Measurements from ENCODE around the gene SMARCA5. TPM values are rescaled to one million over a fixed set of nuclear protein-coding genes. Genes with fewer than 3 reads are reported as not detected.
"Not testable (repeated sequence)": the region's sequence is repeated elsewhere in the genome, so short reads cannot be mapped to it uniquely, and the experiment has no call there.

Gene SMARCA5
- polyA plus RNA-seq, 1 donor = 46.3 TPM

DNA sequence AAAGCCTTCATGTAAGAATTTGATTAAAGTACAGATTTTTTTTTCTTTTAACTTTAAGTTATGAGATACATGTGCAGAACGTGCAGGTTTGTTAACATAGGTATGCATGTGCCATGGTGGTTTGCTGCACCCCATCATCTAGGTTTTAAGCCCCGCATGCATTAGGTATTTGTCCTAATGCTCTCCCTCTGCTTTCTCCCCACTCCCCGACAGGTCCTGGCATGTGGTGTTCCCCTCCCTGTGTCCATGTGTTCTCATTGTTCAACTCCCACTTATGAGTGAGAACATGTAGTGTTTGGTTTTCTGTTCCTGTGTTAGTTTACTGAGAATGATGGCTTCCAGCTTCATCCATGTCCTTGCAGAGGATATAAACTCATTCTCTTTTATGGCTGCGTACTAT is 14.5 kb downstream of the SMARCA5 start:
- no CpG with 5 or more reads among the region's 4 CpGs for WGBS (ENCODE audit: insufficient coverage, low lambda C conversion rate)

GRCh38 chr4:143531380-143531779 is 17.9 kb downstream of the SMARCA5 start:
- H3K4me1 ChIP-seq (ENCODE audit: control insufficient read depth, insufficient read depth, low read length) = no peaks in the 10 kb centered on the region
- H3K36me3 ChIP-seq (ENCODE audit: control insufficient read depth, insufficient read depth, low read length) = peaks cover 65% of the 10 kb centered on the region
- WGBS (ENCODE audit: insufficient coverage, low lambda C conversion rate) = no CpG with 5 or more reads among the region's 1 CpG
- H3K4me3 ChIP-seq (ENCODE audit: low read length) = no peak overlapping the region
- H3K9me3 ChIP-seq (ENCODE audit: control insufficient read depth, low read depth, low read length) = no peaks in the 10 kb centered on the region
- H3K27ac ChIP-seq (ENCODE audit: low read length) = no peak overlapping the region
- no peak for DNase-seq
- H3K27me3 ChIP-seq (ENCODE audit: control insufficient read depth, insufficient read depth, low read length) = no peaks in the 10 kb centered on the region

More for the DNA sequence above, 14.5 kb downstream of the SMARCA5 start:
- H3K27ac ChIP-seq (ENCODE audit: low read length); H3K27me3 ChIP-seq (ENCODE audit: control insufficient read depth, insufficient read depth, low read length); H3K4me1 ChIP-seq (ENCODE audit: control insufficient read depth, insufficient read depth, low read length); H3K4me3 ChIP-seq (ENCODE audit: low read length); DNase-seq; H3K9me3 ChIP-seq (ENCODE audit: control insufficient read depth, low read depth, low read length): not testable (repeated sequence)
- H3K36me3 ChIP-seq (ENCODE audit: control insufficient read depth, insufficient read depth, low read length) = peaks cover 56% of the 10 kb centered on the region

DNA sequence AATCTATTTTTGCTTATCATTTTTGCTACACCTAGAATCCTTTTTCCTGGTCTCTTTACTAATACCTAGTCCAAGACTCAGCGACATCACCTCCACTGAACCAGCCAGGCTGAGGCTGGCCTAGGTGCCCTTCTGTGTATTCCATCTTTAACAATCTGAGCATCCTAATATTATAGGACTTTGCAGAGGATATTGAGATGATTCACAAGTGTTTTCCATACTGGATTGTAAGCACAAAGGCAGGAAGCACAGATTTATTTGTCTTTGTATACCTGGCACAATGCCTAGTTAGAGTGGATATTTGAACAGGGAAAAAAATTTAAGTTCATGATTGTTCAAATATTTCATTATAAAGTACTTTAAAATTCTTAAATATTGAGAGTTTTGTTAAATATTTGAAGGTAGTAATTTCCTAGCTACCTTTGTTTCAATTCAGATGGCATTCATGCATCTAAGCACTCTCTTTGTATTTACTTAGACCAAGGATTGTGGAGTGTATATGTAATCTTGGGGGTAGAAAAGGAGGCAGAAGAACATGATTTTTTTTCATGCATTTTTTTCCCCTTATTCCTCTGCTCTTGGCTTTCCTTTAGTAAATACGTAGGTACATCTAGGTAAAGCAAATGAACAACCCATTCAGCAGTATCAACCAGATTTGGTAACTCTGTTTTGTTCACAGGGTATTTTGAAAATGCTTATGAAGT is 18.4 kb downstream of the SMARCA5 start:
- peaks cover 67% of the 10 kb centered on the region for H3K36me3 ChIP-seq (ENCODE audit: control insufficient read depth, insufficient read depth, low read length)
- DNase-seq = no peak
- no peaks in the 10 kb centered on the region for H3K27me3 ChIP-seq (ENCODE audit: control insufficient read depth, insufficient read depth, low read length)
- H3K4me3 ChIP-seq (ENCODE audit: low read length) = no peak overlapping the region
- WGBS (ENCODE audit: insufficient coverage, low lambda C conversion rate) = 100% methylated on average over 1 of the region's 2 CpGs
- no peaks in the 10 kb centered on the region for H3K4me1 ChIP-seq (ENCODE audit: control insufficient read depth, insufficient read depth, low read length)
- H3K9me3 ChIP-seq (ENCODE audit: control insufficient read depth, low read depth, low read length) = no peaks in the 10 kb centered on the region
- H3K27ac ChIP-seq (ENCODE audit: low read length) = no peak overlapping the region

DNA sequence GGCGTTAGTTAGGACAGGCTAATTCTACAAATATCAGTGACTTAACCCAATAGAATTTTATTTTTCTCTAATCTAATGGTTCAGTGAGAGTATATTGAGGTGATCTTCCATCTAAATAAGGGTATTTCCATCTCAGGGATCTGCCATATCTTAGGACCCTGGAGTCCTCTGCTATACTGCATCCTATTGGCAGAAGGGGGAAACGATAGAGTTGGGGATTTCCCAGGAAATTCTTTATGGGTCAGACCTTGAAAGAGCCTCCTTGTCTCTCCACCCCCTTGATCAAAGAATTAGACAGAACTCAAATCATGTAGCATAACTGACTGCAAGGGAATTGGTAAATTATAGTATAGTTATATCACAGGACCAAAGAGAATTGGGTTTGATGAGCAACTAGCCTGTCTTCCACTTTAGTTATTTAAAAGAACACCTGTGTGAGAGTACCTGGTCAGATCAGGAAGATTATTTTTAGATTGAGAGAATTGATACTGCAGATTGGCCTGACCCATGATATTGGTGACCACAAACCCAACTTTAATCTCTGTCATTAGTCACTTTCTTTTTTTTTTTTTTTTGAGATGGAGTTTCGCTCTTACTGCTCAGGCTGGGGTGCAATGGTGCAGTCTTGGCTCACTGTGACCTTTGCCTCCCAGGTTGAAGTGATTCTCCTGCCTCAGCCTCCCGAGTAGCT is 25.6 kb downstream of the SMARCA5 start:
- H3K27me3 ChIP-seq (ENCODE audit: control insufficient read depth, insufficient read depth, low read length) = no peaks in the 10 kb centered on the region
- peaks cover 81% of the 10 kb centered on the region for H3K36me3 ChIP-seq (ENCODE audit: control insufficient read depth, insufficient read depth, low read length)
- no peak overlapping the region for H3K27ac ChIP-seq (ENCODE audit: low read length)
- DNase-seq = no peak
- no peak overlapping the region for H3K4me3 ChIP-seq (ENCODE audit: low read length)
- no CpG with 5 or more reads among the region's 4 CpGs for WGBS (ENCODE audit: insufficient coverage, low lambda C conversion rate)
- H3K4me1 ChIP-seq (ENCODE audit: control insufficient read depth, insufficient read depth, low read length) = no peaks in the 10 kb centered on the region
- no peaks in the 10 kb centered on the region for H3K9me3 ChIP-seq (ENCODE audit: control insufficient read depth, low read depth, low read length)

DNA sequence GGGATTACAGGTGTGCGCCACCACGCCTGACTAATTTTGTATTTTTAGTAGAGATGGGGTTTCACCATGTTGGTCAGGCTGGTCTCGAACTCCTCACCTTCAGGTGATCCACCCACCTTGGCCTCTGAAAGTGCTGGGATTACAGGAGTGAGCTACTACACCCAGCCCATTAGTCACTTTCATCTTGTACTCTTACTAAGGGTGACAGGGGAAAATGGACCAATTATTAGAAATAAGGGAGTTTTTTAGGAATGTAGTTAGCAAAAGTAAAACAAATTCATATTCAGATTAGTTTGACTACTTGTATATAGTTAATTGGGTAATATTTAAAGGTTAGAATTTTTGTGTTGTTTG is 26.1 kb downstream of the SMARCA5 start:
- no peaks in the 10 kb centered on the region for H3K4me1 ChIP-seq (ENCODE audit: control insufficient read depth, insufficient read depth, low read length)
- no CpG with 5 or more reads among the region's 3 CpGs for WGBS (ENCODE audit: insufficient coverage, low lambda C conversion rate)
- no peaks in the 10 kb centered on the region for H3K9me3 ChIP-seq (ENCODE audit: control insufficient read depth, low read depth, low read length)
- no peaks in the 10 kb centered on the region for H3K27me3 ChIP-seq (ENCODE audit: control insufficient read depth, insufficient read depth, low read length)
- DNase-seq = no peak
- H3K36me3 ChIP-seq (ENCODE audit: control insufficient read depth, insufficient read depth, low read length) = peaks cover 81% of the 10 kb centered on the region
- H3K27ac ChIP-seq (ENCODE audit: low read length) = no peak overlapping the region
- H3K4me3 ChIP-seq (ENCODE audit: low read length) = no peak overlapping the region

DNA sequence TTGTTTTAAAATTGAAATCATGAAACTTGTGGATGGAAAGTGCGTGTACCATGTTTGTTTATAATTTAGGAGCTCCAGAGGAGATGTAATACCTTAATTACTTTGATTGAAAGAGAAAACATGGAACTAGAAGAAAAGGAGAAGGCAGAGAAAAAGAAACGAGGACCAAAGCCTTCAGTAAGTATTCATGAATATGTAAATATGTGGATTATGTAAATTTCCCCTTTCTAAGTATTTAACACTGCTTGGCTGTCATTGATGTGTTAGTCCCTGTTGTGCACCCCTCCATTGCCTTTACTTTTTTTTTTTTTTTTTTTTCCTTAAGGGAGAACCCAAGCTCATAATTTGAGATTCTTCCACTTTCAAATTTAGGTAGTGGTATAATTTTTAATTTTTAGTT is 36.4 kb downstream of the SMARCA5 start:
- peaks cover 44% of the 10 kb centered on the region for H3K36me3 ChIP-seq (ENCODE audit: control insufficient read depth, insufficient read depth, low read length)
- H3K4me1 ChIP-seq (ENCODE audit: control insufficient read depth, insufficient read depth, low read length) = no peaks in the 10 kb centered on the region
- no peak for DNase-seq
- WGBS (ENCODE audit: insufficient coverage, low lambda C conversion rate) = 70% methylated on average over 2 of the region's 2 CpGs
- no peak overlapping the region for H3K27ac ChIP-seq (ENCODE audit: low read length)
- H3K27me3 ChIP-seq (ENCODE audit: control insufficient read depth, insufficient read depth, low read length) = no peaks in the 10 kb centered on the region
- no peaks in the 10 kb centered on the region for H3K9me3 ChIP-seq (ENCODE audit: control insufficient read depth, low read depth, low read length)
- no peak overlapping the region for H3K4me3 ChIP-seq (ENCODE audit: low read length)

- Histone ChIP-seq H3K27ac (ENCODE audit: low read length) (no peak overlapping the region), H3K27me3 (ENCODE audit: control insufficient read depth, insufficient read depth, low read length) (no peaks in the 10 kb centered on the region), H3K4me1 (ENCODE audit: control insufficient read depth, insufficient read depth, low read length) (peaks cover 6% of the 10 kb centered on the region), H3K36me3 (ENCODE audit: control insufficient read depth, insufficient read depth, low read length) (peaks cover 14% of the 10 kb centered on the region), H3K4me3 (ENCODE audit: low read length) (no peak overlapping the region), H3K9me3 (ENCODE audit: control insufficient read depth, low read depth, low read length) (no peaks in the 10 kb centered on the region)
- DNase-seq = no peak
- 100% methylated on average over 1 of the region's 4 CpGs for WGBS (ENCODE audit: insufficient coverage, low lambda C conversion rate)
Measured at GRCh38 chr4:143554728-143555597, 41.5 kb downstream of the SMARCA5 start.

DNA sequence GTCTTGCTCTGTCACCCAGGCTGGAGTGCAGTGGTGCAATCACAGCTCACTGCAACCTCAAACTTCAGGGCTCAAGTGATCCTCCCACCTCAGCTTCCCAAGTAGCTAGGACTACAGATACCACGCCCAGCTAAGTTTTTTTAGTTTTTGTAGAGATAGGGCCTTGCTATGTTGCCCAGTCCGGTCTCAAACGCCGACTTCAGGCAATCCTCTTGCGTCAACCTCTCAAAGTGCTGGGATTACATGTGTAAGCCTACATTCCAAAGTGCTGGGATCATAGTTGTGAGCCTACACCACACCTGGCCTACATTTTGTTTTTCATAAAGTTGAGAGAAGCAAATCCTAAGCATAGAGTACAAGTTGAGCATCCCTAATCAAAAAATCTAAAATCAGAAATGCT is 42.2 kb downstream of the SMARCA5 start:
- DNase-seq = no peak
- no peak overlapping the region for H3K27ac ChIP-seq (ENCODE audit: low read length)
- H3K4me1 ChIP-seq (ENCODE audit: control insufficient read depth, insufficient read depth, low read length) = peaks cover 6% of the 10 kb centered on the region
- no CpG with 5 or more reads among the region's 5 CpGs for WGBS (ENCODE audit: insufficient coverage, low lambda C conversion rate)
- H3K36me3 ChIP-seq (ENCODE audit: control insufficient read depth, insufficient read depth, low read length) = peaks cover 8% of the 10 kb centered on the region
- no peak overlapping the region for H3K4me3 ChIP-seq (ENCODE audit: low read length)
- no peaks in the 10 kb centered on the region for H3K9me3 ChIP-seq (ENCODE audit: control insufficient read depth, low read depth, low read length)
- no peaks in the 10 kb centered on the region for H3K27me3 ChIP-seq (ENCODE audit: control insufficient read depth, insufficient read depth, low read length)

DNA sequence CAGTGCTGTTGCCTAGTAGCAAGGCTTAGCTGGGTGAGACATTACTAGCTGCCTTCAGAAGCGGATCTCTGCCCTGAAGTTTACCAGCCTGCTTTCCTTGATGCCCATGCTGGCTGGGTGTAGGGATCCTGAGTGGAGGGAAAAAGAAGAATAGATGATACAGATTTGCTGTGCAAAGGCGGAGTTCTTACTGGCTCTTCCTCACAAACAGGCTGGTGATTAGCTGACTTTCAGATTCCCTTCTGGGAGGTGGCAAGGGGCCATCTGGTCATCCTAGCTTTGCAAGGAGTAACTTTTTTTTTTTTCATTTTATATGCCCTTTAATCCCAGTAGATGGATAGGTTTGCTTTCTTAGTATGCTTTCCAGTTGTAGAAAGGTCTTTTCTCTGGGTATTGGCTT is 44.8 kb downstream of the SMARCA5 start:
- WGBS (ENCODE audit: insufficient coverage, low lambda C conversion rate) = no CpG with 5 or more reads among the region's 2 CpGs
- H3K36me3 ChIP-seq (ENCODE audit: control insufficient read depth, insufficient read depth, low read length) = peaks cover 5% of the 10 kb centered on the region
- DNase-seq = no peak
- H3K27ac ChIP-seq (ENCODE audit: low read length) = no peak overlapping the region
- H3K4me3 ChIP-seq (ENCODE audit: low read length) = no peak overlapping the region
- no peaks in the 10 kb centered on the region for H3K27me3 ChIP-seq (ENCODE audit: control insufficient read depth, insufficient read depth, low read length)
- no peaks in the 10 kb centered on the region for H3K9me3 ChIP-seq (ENCODE audit: control insufficient read depth, low read depth, low read length)
- peaks cover 6% of the 10 kb centered on the region for H3K4me1 ChIP-seq (ENCODE audit: control insufficient read depth, insufficient read depth, low read length)
